Endodermal cell (in vitro differentiated cells): ENCODE measurements around the gene TSTD1. TPM values are rescaled to one million over a fixed set of nuclear protein-coding genes. Genes with fewer than 3 reads are reported as not detected.

Experiments used
- DNase-seq: peaks from one replicate; pipeline ENCODE4 v3.0.0-alpha.2; 2017
- H3K27ac ChIP-seq: 2 replicates; pipeline ENCODE4 v1.5.1; 2013; ENCODE audit warnings: mild to moderate bottlenecking, low read depth, low read length, moderate library complexity
- H3K27me3 ChIP-seq: 2 replicates; pipeline ENCODE4 v1.6.1; 2013; ENCODE audit warnings: mild to moderate bottlenecking, low read length, moderate library complexity; ENCODE audit not compliant: insufficient read depth, control insufficient read depth, poor library complexity, severe bottlenecking
- H3K36me3 ChIP-seq: 2 replicates; pipeline ENCODE4 v1.7.0; 2013; ENCODE audit warnings: mild to moderate bottlenecking, low read length, moderate library complexity; ENCODE audit not compliant: control insufficient read depth, insufficient read depth
- H3K4me1 ChIP-seq: one replicate; pipeline ENCODE4 v1.7.0; 2013; ENCODE audit warnings: low read length; ENCODE audit not compliant: control insufficient read depth, insufficient read depth
- H3K4me3 ChIP-seq: 2 replicates; pipeline ENCODE4 v1.5.1; 2013; ENCODE audit warnings: mild to moderate bottlenecking, low read length, moderate library complexity
- H3K9ac ChIP-seq: 2 replicates; pipeline ENCODE4 v1.6.1; 2013; ENCODE audit warnings: mild to moderate bottlenecking, low read length, moderate library complexity; ENCODE audit not compliant: poor library complexity, severe bottlenecking; ENCODE audit errors: extremely low read depth
- H3K9me3 ChIP-seq: 2 replicates; pipeline ENCODE4 v1.6.1; 2013; ENCODE audit warnings: mild to moderate bottlenecking, low read length, moderate library complexity; ENCODE audit not compliant: control insufficient read depth
- H3K27ac Mint-ChIP-seq: 2 replicates; pipeline ENCODE4 v1.8.0; 2020; ENCODE audit warnings: mixed read lengths
- H3K27me3 Mint-ChIP-seq: 2 replicates; pipeline ENCODE4 v1.8.0; 2021; ENCODE audit warnings: mild to moderate bottlenecking, mixed read lengths; ENCODE audit not compliant: insufficient read depth
- H3K36me3 Mint-ChIP-seq: 2 replicates; pipeline ENCODE4 v1.8.0; 2020; ENCODE audit warnings: low read depth, mixed read lengths
- H3K4me1 Mint-ChIP-seq: 2 replicates; pipeline ENCODE4 v1.8.0; 2020; ENCODE audit warnings: mixed read lengths
- H3K4me3 Mint-ChIP-seq: 2 replicates; pipeline ENCODE4 v1.8.0; 2020; ENCODE audit warnings: mild to moderate bottlenecking, moderate library complexity, mixed read lengths
- H3K9me3 Mint-ChIP-seq: 2 replicates; pipeline ENCODE4 v1.8.0; 2020; ENCODE audit warnings: mild to moderate bottlenecking, mixed read lengths
- CTCF ChIP-seq: fragments of 200-600 bp; sonication (generic); conservative IDR thresholded peaks from 2 replicates; pipeline ENCODE4 v1.5.0; 2021; ENCODE audit warnings: antibody characterized with exemption, mild to moderate bottlenecking
- WGBS, 2 experiments: methylation state at CpG; one replicate each; pipeline versions ENCODE4 v1.1.5 to v1.1.7; 2013; ENCODE audit warnings: missing lambda C conversion rate in 2 of 2, mixed read lengths in 1 of 2; ENCODE audit not compliant: insufficient coverage in 1 of 2, insufficient read length in 1 of 2; 5-methylcytosine and 5-hydroxymethylcytosine counted together
- total RNA-seq, 2 donors: library from RNA; stranded (reverse); fragmentation: NEBNext Ultra II Directional in 1 of 2; extraction: Animal tissue kit (Norgen Biotek cat#: 25700) in 1 of 2; gene quantifications; 2 replicates in 1 of 2; 3 replicates in 1 of 2; pipeline ENCODE4 v1.2.1, GENCODE V29; 2021

TSTD1 gene
- total RNA-seq, 2 donors from 2014 or later, result 59.1 to 76.4 TPM

GRCh38 chr1:161061419-161061818 is 22.7 kb upstream of the TSTD1 start:
- H3K4me3 Mint-ChIP-seq, result no peak overlapping the region
- H3K27ac Mint-ChIP-seq, result no peak overlapping the region
- peaks cover 8% of the 10 kb centered on the region for H3K4me1 Mint-ChIP-seq
- 99 to 100% methylated on average over 1 to 2 of the region's 4 CpGs for WGBS, 2 experiments
- H3K9me3 ChIP-seq, result no peaks in the 10 kb centered on the region
- TF ChIP-seq CTCF, result no peak
- H3K4me3 ChIP-seq, result no peak overlapping the region
- no peaks in the 10 kb centered on the region for H3K27me3 ChIP-seq
- no peaks in the 10 kb centered on the region for H3K4me1 ChIP-seq
- no peak for DNase-seq
- no peaks in the 10 kb centered on the region for H3K36me3 ChIP-seq
- no peak overlapping the region for H3K9ac ChIP-seq
- H3K36me3 Mint-ChIP-seq, result no peaks in the 10 kb centered on the region
- no peaks in the 10 kb centered on the region for H3K27me3 Mint-ChIP-seq
- H3K9me3 Mint-ChIP-seq, result no peaks in the 10 kb centered on the region
- no peak overlapping the region for H3K27ac ChIP-seq

GRCh38 chr1:161059293-161059692 is 20.5 kb upstream of the TSTD1 start:
- H3K36me3 ChIP-seq, result no peaks in the 10 kb centered on the region
- Mint-ChIP-seq H3K9me3 (no peaks in the 10 kb centered on the region), H3K4me1 (peaks cover 8% of the 10 kb centered on the region), H3K4me3 (no peak overlapping the region), H3K36me3 (no peaks in the 10 kb centered on the region), H3K27ac (peak overlapping the region; percentile 4), H3K27me3 (no peaks in the 10 kb centered on the region)
- no peak for TF ChIP-seq CTCF
- H3K27ac ChIP-seq, result no peak overlapping the region
- no peak overlapping the region for H3K9ac ChIP-seq
- H3K4me3 ChIP-seq, result no peak overlapping the region
- 92% methylated on average over 6 of the region's 6 CpGs; no CpG with 5 or more reads in 1 of the 2 experiments for WGBS, 2 experiments
- no peaks in the 10 kb centered on the region for H3K27me3 ChIP-seq
- H3K4me1 ChIP-seq, result no peaks in the 10 kb centered on the region
- DNase-seq, result no peak
- H3K9me3 ChIP-seq, result no peaks in the 10 kb centered on the region

GRCh38 chr1:161054805-161055204 is 16.0 kb upstream of the TSTD1 start:
- no peak overlapping the region for H3K4me3 Mint-ChIP-seq
- no peaks in the 10 kb centered on the region for H3K27me3 ChIP-seq
- DNase-seq, result no peak
- no peaks in the 10 kb centered on the region for H3K36me3 Mint-ChIP-seq
- no peaks in the 10 kb centered on the region for H3K36me3 ChIP-seq
- H3K27ac ChIP-seq, result no peak overlapping the region
- no peak overlapping the region for H3K4me3 ChIP-seq
- no peak overlapping the region for H3K27ac Mint-ChIP-seq
- TF ChIP-seq CTCF, result peak; percentile 53
- H3K4me1 Mint-ChIP-seq, result peaks cover 4% of the 10 kb centered on the region
- no peaks in the 10 kb centered on the region for H3K4me1 ChIP-seq
- H3K27me3 Mint-ChIP-seq, result no peaks in the 10 kb centered on the region
- WGBS, 2 experiments, result 90 to 91% methylated on average over 5 to 7 of the region's 7 CpGs
- no peaks in the 10 kb centered on the region for H3K9me3 Mint-ChIP-seq
- H3K9me3 ChIP-seq, result no peaks in the 10 kb centered on the region
- no peak overlapping the region for H3K9ac ChIP-seq
